Thyroid gland (tissue), 4 donors: Measurements from ENCODE around the gene SPNS3.

Experiments
- POLR2A ChIP-seq, 2 donors: fragments of 450-650 bp; IDR thresholded peaks; one replicate each; pipeline ENCODE4 v1.6.1; 2017; ENCODE audit warnings: antibody characterized with exemption in 2 of 2, mild to moderate bottlenecking in 2 of 2, moderate library complexity in 1 of 2
- TF ChIP-seq, protein P1 (sequence below), 6 experiments: fragments of 200-600 bp in 3 of 6; fragments of 450-650 bp in 3 of 6; sonication (generic) in 3 of 6; IDR thresholded peaks; one replicate each; pipeline ENCODE4 v1.5.1; 2016 to 2019; ENCODE audit warnings: antibody characterized with exemption in 6 of 6, mild to moderate bottlenecking in 2 of 6, inconsistent platforms in 1 of 6, moderate library complexity in 1 of 6

DNA sequence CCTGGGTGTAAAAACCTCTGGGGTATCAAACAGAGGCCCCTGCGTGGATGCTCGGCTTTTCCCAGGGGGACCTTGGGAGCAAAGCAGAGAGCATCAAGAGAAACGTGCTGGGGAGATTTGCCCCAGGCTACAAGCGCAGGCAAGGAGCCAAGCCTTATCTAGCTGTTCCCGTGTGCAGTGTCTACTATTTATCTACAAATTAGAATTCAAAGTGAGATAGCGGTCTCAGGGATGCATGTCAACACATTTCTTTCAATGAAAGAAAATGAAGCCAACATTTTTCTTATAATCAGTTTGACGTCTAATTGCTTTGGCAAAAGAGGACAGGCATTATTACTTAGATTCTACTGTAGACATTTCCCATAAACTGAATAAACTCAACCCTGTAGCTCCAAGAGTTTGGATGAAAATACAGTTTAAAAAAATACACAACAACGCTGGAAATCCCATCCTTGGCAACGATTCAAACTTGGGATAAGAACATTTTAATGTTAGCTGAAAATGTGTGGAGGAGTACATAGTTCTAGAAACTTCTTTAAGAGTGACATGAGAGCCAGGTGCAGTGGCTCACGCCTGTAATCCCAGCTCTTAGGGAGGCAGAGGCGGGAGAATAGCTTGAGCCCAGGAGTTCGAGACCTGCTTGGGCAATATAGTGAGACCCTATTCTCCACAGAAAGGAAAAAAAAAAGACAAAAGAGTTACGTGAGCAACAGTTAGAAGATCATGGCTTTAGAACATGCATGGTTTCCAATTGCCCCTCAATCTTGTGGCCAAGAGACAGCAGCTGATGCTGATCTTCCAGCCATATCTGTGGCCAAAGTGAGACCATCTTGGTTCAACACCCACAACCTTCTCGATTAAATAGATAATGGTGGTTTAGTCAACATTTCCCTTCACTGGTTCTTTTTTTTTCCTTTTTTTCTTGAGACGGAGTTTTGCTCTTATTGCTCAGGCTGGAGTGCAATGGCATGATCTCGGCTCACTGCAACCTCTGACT lies 7.2 kb downstream of the SPNS3 start:
- TF ChIP-seq, protein P1, sequence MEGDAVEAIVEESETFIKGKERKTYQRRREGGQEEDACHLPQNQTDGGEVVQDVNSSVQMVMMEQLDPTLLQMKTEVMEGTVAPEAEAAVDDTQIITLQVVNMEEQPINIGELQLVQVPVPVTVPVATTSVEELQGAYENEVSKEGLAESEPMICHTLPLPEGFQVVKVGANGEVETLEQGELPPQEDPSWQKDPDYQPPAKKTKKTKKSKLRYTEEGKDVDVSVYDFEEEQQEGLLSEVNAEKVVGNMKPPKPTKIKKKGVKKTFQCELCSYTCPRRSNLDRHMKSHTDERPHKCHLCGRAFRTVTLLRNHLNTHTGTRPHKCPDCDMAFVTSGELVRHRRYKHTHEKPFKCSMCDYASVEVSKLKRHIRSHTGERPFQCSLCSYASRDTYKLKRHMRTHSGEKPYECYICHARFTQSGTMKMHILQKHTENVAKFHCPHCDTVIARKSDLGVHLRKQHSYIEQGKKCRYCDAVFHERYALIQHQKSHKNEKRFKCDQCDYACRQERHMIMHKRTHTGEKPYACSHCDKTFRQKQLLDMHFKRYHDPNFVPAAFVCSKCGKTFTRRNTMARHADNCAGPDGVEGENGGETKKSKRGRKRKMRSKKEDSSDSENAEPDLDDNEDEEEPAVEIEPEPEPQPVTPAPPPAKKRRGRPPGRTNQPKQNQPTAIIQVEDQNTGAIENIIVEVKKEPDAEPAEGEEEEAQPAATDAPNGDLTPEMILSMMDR (IDR thresholded peaks at IDR 0.05) = no peak
- no peak for TF ChIP-seq POLR2A (IDR thresholded peaks at IDR 0.05)
